A673 (cell line): ENCODE data around the gene CPE. TPM values are rescaled to one million over a fixed set of nuclear protein-coding genes. Genes with fewer than 3 reads are reported as not detected.
"Not testable (repeated sequence)": the region's sequence is repeated elsewhere in the genome, so short reads cannot be mapped to it uniquely, and the experiment has no call there.

ENCODE experiments used
- BruUV-seq: library from RNA; stranded (reverse); fragments of 400-500 nt; replicated peaks from 2 replicates; lab custom pipeline; 2021; lab: Mats Ljungman, UMichigan
- CTCF ChIA-PET: fragments of 300-600 bp; sonication (Branson Sonifier 250); formaldehyde crosslinking; loops from one replicate; lab custom pipeline; 2022; ENCODE audit warnings: antibody characterized with exemption; lab: Charles Lee
- POLR2A ChIA-PET: fragments of 300-600 bp; sonication (Branson Sonifier 250); formaldehyde crosslinking; loops from one replicate; lab custom pipeline; 2022; ENCODE audit warnings: antibody characterized with exemption; ENCODE audit not compliant: low non-redundant PET; lab: Charles Lee
- DNase-seq: peaks from one replicate; pipeline ENCODE4 v3.0.0-alpha.2; 2015; ENCODE audit warnings: low spot score
- H3K27ac ChIP-seq: fragments of 200-600 bp; sonication (generic); 2 replicates; pipeline ENCODE4 v1.5.1; 2016; ENCODE audit warnings: mixed run types, low read depth, mild to moderate bottlenecking, mixed read lengths, antibody characterized with exemption, low read length; ENCODE audit not compliant: poor library complexity, severe bottlenecking
- H3K27me3 ChIP-seq: fragments of 200-600 bp; sonication (generic); replicated peaks from 2 replicates; pipeline ENCODE4 v1.6.1; 2017; ENCODE audit warnings: mixed run types, low read depth, mild to moderate bottlenecking, mixed read lengths, antibody characterized with exemption, low read length; ENCODE audit not compliant: insufficient read depth, poor library complexity
- H3K36me3 ChIP-seq: fragments of 200-600 bp; sonication (generic); 2 replicates; pipeline ENCODE4 v1.6.1; 2016; ENCODE audit warnings: mixed run types, mild to moderate bottlenecking, mixed read lengths, antibody characterized with exemption, low read length; ENCODE audit not compliant: insufficient read depth, poor library complexity, severe bottlenecking
- H3K4me1 ChIP-seq: fragments of 200-600 bp; sonication (generic); 2 replicates; pipeline ENCODE4 v1.6.1; 2017; ENCODE audit warnings: mixed run types, mild to moderate bottlenecking, mixed read lengths, antibody characterized with exemption, low read length; ENCODE audit not compliant: insufficient read depth, poor library complexity, severe bottlenecking
- H3K4me3 ChIP-seq: fragments of 200-600 bp; sonication (generic); 2 replicates; pipeline ENCODE4 v1.5.1; 2016; ENCODE audit warnings: low read depth, mixed run types, mild to moderate bottlenecking, mixed read lengths, low read length; ENCODE audit not compliant: poor library complexity, severe bottlenecking
- H3K9me3 ChIP-seq: fragments of 200-600 bp; sonication (generic); 2 replicates; pipeline ENCODE4 v1.6.1; 2016; ENCODE audit warnings: mixed run types, low read depth, mild to moderate bottlenecking, mixed read lengths, antibody characterized with exemption, low read length; ENCODE audit not compliant: poor library complexity, severe bottlenecking
- CTCF ChIP-seq: fragments of 300-800, 200-600 bp; sonication (generic); conservative IDR thresholded peaks from 2 replicates; pipeline ENCODE4 v1.5.1; 2017; ENCODE audit warnings: low read depth, mild to moderate bottlenecking, antibody characterized with exemption, low read length, moderate library complexity, mixed read lengths
- EZH2 ChIP-seq: fragments of 200-600 bp; sonication (generic); IDR thresholded peaks from 2 replicates; pipeline ENCODE4 v1.6.1; 2017; ENCODE audit warnings: borderline replicate concordance, low read depth, mild to moderate bottlenecking, mixed read lengths, antibody characterized with exemption, low read length; ENCODE audit not compliant: poor library complexity, severe bottlenecking
- intact Hi-C: fragments of 100-400 bp; cut with micrococcal nuclease; formaldehyde crosslinking; loops from one replicate; pipeline ENCODE4 v1.10.0; 2022; ENCODE audit not compliant: unreplicated experiment
- total RNA-seq: library from RNA; stranded (reverse); gene quantifications from 2 replicates; pipeline ENCODE4 v1.2.3, GENCODE V29; 2021

Gene CPE
- total RNA-seq, 1 experiment from 2014 or later, result 27.2 TPM

- CTCF ChIA-PET, result no interaction called here
- Histone ChIP-seq H3K36me3 (no peaks in the 10 kb centered on the region), H3K27me3 (no peaks in the 10 kb centered on the region), H3K4me1 (peaks cover 8% of the 10 kb centered on the region), H3K4me3 (no peak overlapping the region), H3K9me3 (no peaks in the 10 kb centered on the region), H3K27ac (no peak overlapping the region)
- no peak for DNase-seq
- no TSS peak for BruUV-seq
- TF ChIP-seq EZH2, result no peak
- no peak for TF ChIP-seq CTCF
- intact Hi-C loops, result loop anchor here (5.0 kb wide), 2 partner anchors 363 to 1103 kb away; no protein-coding TSS in a partner anchor
- POLR2A ChIA-PET, result no interaction called here
These were observed 111.0 kb downstream of the CPE start for GRCh38 chr4:165489786-165490185.

- H3K4me1 ChIP-seq, POLR2A ChIA-PET, H3K27ac ChIP-seq, DNase-seq, H3K4me3 ChIP-seq, H3K36me3 ChIP-seq, H3K9me3 ChIP-seq, BruUV-seq, H3K27me3 ChIP-seq: not testable (repeated sequence)
- intact Hi-C loops, result loop anchor here (2.0 to 5.0 kb wide), 3 partner anchors 360 to 1100 kb away; no protein-coding TSS in a partner anchor
- CTCF ChIA-PET, result interaction anchor here (1.6 kb wide), 1 partner anchor 599 kb away, joined by 10 read pairs; no protein-coding TSS in a partner anchor
These were observed 113.8 kb downstream of the CPE start for GRCh38 chr4:165492583-165492982.

GRCh38 chr4:165493359-165493758, 114.6 kb downstream of the CPE start:
- intact Hi-C loops, result loop anchor here (1.0 to 5.0 kb wide), 4 partner anchors 44 to 1099 kb away; no protein-coding TSS in a partner anchor
- H3K4me1 ChIP-seq, result peaks cover 8% of the 10 kb centered on the region
- H3K27me3 ChIP-seq, result no peaks in the 10 kb centered on the region
- DNase-seq, result peak; percentile 88
- H3K4me3 ChIP-seq, result no peak overlapping the region
- no TSS peak for BruUV-seq
- H3K9me3 ChIP-seq, result no peaks in the 10 kb centered on the region
- H3K27ac ChIP-seq, result no peak overlapping the region
- TF ChIP-seq EZH2 (no peak), CTCF (peak; percentile 92)
- POLR2A ChIA-PET, result interaction anchor here (0.8 kb wide), 1 partner anchor 78 kb away, joined by 4 read pairs; no protein-coding TSS in a partner anchor
- CTCF ChIA-PET, result interaction anchor here (0.6 to 1.6 kb wide), 8 partner anchors 13 to 673 kb away, joined by 3 to 10 read pairs (median 4); no protein-coding TSS in a partner anchor
- H3K36me3 ChIP-seq, result no peaks in the 10 kb centered on the region
